B cell (primary cell): ENCODE measurements around the gene ESYT2. TPM values are rescaled to one million over a fixed set of nuclear protein-coding genes. Genes with fewer than 3 reads are reported as not detected.

ENCODE experiments used
- ATAC-seq: fragments of 200-7000 bp; cut with Tn5 transposase; one replicate; pipeline ENCODE4 v1.10.0; 2021; ENCODE audit warnings: low read depth, mild to moderate bottlenecking, moderate number of reproducible peaks, moderate library complexity
- CTCF ChIA-PET: fragments of 350-600 bp; sonication (Branson Sonifier 250); formaldehyde crosslinking; loops from one replicate; lab custom pipeline; 2021; ENCODE audit warnings: antibody characterized with exemption, inconsistent platforms; lab: Charles Lee
- POLR2A ChIA-PET: fragments of 350-600 bp; sonication (Branson Sonifier 250); formaldehyde crosslinking; loops from one replicate; lab custom pipeline; 2021; ENCODE audit warnings: antibody characterized with exemption; lab: Charles Lee
- DNase-seq: peaks from one replicate; pipeline ENCODE4 v3.0.0; 2013
- H2AFZ ChIP-seq: 2 replicates; pipeline ENCODE4 v1.6.1; 2012; ENCODE audit warnings: mild to moderate bottlenecking, low read depth, low read length; ENCODE audit not compliant: insufficient read depth, poor library complexity, severe bottlenecking
- H3K27ac ChIP-seq, 2 donors: 1 replicate in 1 of 2; 2 replicates in 1 of 2; pipeline ENCODE4 v1.5.1; 2012 to 2013; ENCODE audit warnings: low read length in 2 of 2, mild to moderate bottlenecking in 2 of 2, moderate library complexity in 1 of 2
- H3K27me3 ChIP-seq, 4 experiments: fragments of 200-600 bp in 1 of 4; sonication (generic) in 1 of 4; replicated peaks in 1 of 4; 1 replicate in 2 of 4; 2 replicates in 2 of 4; pipeline versions ENCODE4 v1.6.1 to v1.7.0; 2013 to 2016; ENCODE audit warnings: low read length in 3 of 4, mild to moderate bottlenecking in 2 of 4, mixed read lengths in 1 of 4, moderate library complexity in 1 of 4; ENCODE audit not compliant: insufficient read depth in 4 of 4, control insufficient read depth in 3 of 4; ENCODE audit errors: control extremely low read depth in 1 of 4
- H3K36me3 ChIP-seq, 2 experiments: replicated peaks in 1 of 2; 1 replicate in 1 of 2; 2 replicates in 1 of 2; pipeline versions ENCODE4 v1.6.1 to v1.7.1; 2013; ENCODE audit warnings: low read length in 1 of 2; ENCODE audit not compliant: insufficient read depth in 2 of 2, control insufficient read depth in 1 of 2; ENCODE audit errors: control extremely low read depth in 1 of 2, extremely low read depth in 1 of 2
- H3K4me1 ChIP-seq, 2 donors: fragments of 200-600 bp in 1 of 2; sonication (generic) in 1 of 2; 1 replicate in 1 of 2; 2 replicates in 1 of 2; pipeline versions ENCODE4 v1.5.1 to v1.6.1; 2013 to 2017; ENCODE audit warnings: low read length in 2 of 2; ENCODE audit not compliant: control insufficient read depth in 2 of 2, insufficient read depth in 2 of 2
- H3K4me2 ChIP-seq: replicated peaks from 2 replicates; pipeline ENCODE3; 2012; ENCODE audit warnings: mild to moderate bottlenecking, low read depth, low read length; ENCODE audit not compliant: poor library complexity, severe bottlenecking
- H3K4me3 ChIP-seq, 5 experiments: fragments of 200-600 bp in 1 of 5; sonication (generic) in 1 of 5; 1 replicate in 3 of 5; 2 replicates in 2 of 5; pipeline versions ENCODE4 v1.5.1 to v1.7.0; 2011 to 2016; ENCODE audit warnings: low read length in 4 of 5, mild to moderate bottlenecking in 4 of 5, low read depth in 2 of 5, control low read depth in 1 of 5, moderate library complexity in 1 of 5; ENCODE audit not compliant: insufficient read depth in 1 of 5; ENCODE audit errors: control extremely low read depth in 1 of 5, extremely low read depth in 1 of 5
- H3K79me2 ChIP-seq: fragments of 200-600 bp; sonication (generic); one replicate; pipeline ENCODE4 v1.6.0; 2016; ENCODE audit warnings: low read length; ENCODE audit not compliant: control insufficient read depth, insufficient read depth
- H3K9ac ChIP-seq: fragments of 200-600 bp; sonication (generic); 2 replicates; pipeline ENCODE4 v1.6.1; 2017; ENCODE audit warnings: mild to moderate bottlenecking, low read length, moderate library complexity
- H3K9me3 ChIP-seq, 3 donors: one replicate each; pipeline versions ENCODE4 v1.6.1 to v1.7.1; 2013; ENCODE audit warnings: low read length in 2 of 3; ENCODE audit not compliant: control insufficient read depth in 2 of 3, insufficient read depth in 1 of 3; ENCODE audit errors: control extremely low read depth in 1 of 3
- H4K20me1 ChIP-seq: 2 replicates; pipeline ENCODE4 v1.6.0; 2012; ENCODE audit warnings: mild to moderate bottlenecking, low read length; ENCODE audit not compliant: insufficient read depth, control insufficient read depth, poor library complexity, severe bottlenecking
- H3K27ac Mint-ChIP-seq: one replicate; pipeline ENCODE4 v1.8.0; 2021; ENCODE audit warnings: mixed read lengths
- H3K27me3 Mint-ChIP-seq: one replicate; pipeline ENCODE4 v1.8.0; 2021; ENCODE audit warnings: mixed read lengths
- H3K4me1 Mint-ChIP-seq: one replicate; pipeline ENCODE4 v1.8.0; 2021; ENCODE audit warnings: mixed read lengths
- H3K4me3 Mint-ChIP-seq: one replicate; pipeline ENCODE4 v1.8.0; 2021; ENCODE audit warnings: mixed read lengths
- H3K9me3 Mint-ChIP-seq: one replicate; pipeline ENCODE4 v1.8.0; 2022; ENCODE audit warnings: mixed read lengths; ENCODE audit not compliant: insufficient read depth
- CTCF ChIP-seq: fragments of 200-600 bp; IDR thresholded peaks from one replicate; pipeline ENCODE4 v1.8.0; 2022; ENCODE audit warnings: antibody characterized with exemption, mild to moderate bottlenecking
- EZH2 ChIP-seq: IDR thresholded peaks from 2 replicates; pipeline ENCODE4 v1.6.1; 2012; ENCODE audit warnings: borderline replicate concordance, low read depth, mild to moderate bottlenecking, moderate library complexity, low read length; ENCODE audit not compliant: insufficient read depth, poor library complexity, severe bottlenecking
- WGBS: methylation state at CpG from one replicate; pipeline ENCODE4 v1.1.5; 2013; ENCODE audit warnings: missing lambda C conversion rate; ENCODE audit not compliant: insufficient coverage; 5-methylcytosine and 5-hydroxymethylcytosine counted together
- intact Hi-C: fragments of 100-400 bp; cut with micrococcal nuclease; formaldehyde crosslinking; loops from one replicate; pipeline ENCODE4 v1.10.0; 2022
- polyA plus RNA-seq: library from polyadenylated mRNA; depleted of rRNA; stranded (reverse); fragments of >200 nt; gene quantifications from 2 replicates; pipeline ENCODE4 v1.2.3, GENCODE V29; 2012
- total RNA-seq, 2 donors: library from RNA; stranded (reverse); fragments of 120-200 nt in 1 of 2; gene quantifications; 1 replicate in 1 of 2; 2 replicates in 1 of 2; pipeline versions ENCODE4 v1.2.3 to v1.2.4, GENCODE V29; 2013 to 2022

ESYT2 gene
- total and polyA plus RNA-seq, 2 donors (not counting 1 experiment from before 2014, with no cell fraction given), result 12.0 to 34.2 TPM

- Histone ChIP-seq H3K4me1 (peaks cover 5 to 9% of the 10 kb centered on the region in 2 donors), H3K4me3 (no peak overlapping the region), H3K27ac (no peak overlapping the region), H3K79me2 (peaks cover 19% of the 10 kb centered on the region), H3K9me3 (no peaks in the 10 kb centered on the region), H2AFZ (no peak overlapping the region), H3K36me3 (no peaks in the 10 kb centered on the region), H3K27me3 (no peaks in the 10 kb centered on the region), H4K20me1 (no peaks in the 10 kb centered on the region), H3K9ac (no peak overlapping the region), H3K4me2 (no peak overlapping the region)
- no peaks in the 10 kb centered on the region for H3K27me3 Mint-ChIP-seq
- TF ChIP-seq CTCF (no peak), EZH2 (no peak)
- H3K9me3 Mint-ChIP-seq, result no peaks in the 10 kb centered on the region
- intact Hi-C loops, result no loop called here
- CTCF ChIA-PET, result interaction anchor here (1.1 kb wide), 1 partner anchor 169 kb away, joined by 3 read pairs; no protein-coding TSS in a partner anchor
- DNase-seq, result no peak
- H3K4me3 Mint-ChIP-seq, result peak overlapping the region; percentile 85
- 92% methylated on average over 7 of the region's 7 CpGs for WGBS
- no peak overlapping the region for H3K27ac Mint-ChIP-seq
- peaks cover 25% of the 10 kb centered on the region for H3K4me1 Mint-ChIP-seq
- POLR2A ChIA-PET, result no interaction called here
- ATAC-seq, result no peak
These were observed 35.5 kb upstream of the ESYT2 start for GRCh38 chr7:158864833-158865232.

GRCh38 chr7:158864507-158864820, 35.2 kb upstream of the ESYT2 start:
- ATAC-seq (no peak), DNase-seq (no peak)
- H3K4me3 Mint-ChIP-seq, result peak overlapping the region; percentile 85
- peak overlapping the region; percentile 83 for H3K4me2 ChIP-seq
- H3K9ac ChIP-seq, result peak overlapping the region; percentile 70
- ChIA-PET CTCF (interaction anchor here (1.1 kb wide), 1 partner anchor 112 kb away, joined by 5 read pairs; no protein-coding TSS in a partner anchor), POLR2A (interaction anchor here (0.7 kb wide), 1 partner anchor 28 kb away, joined by 3 read pairs; no protein-coding TSS in a partner anchor)
- peaks cover 5 to 9% of the 10 kb centered on the region in 2 donors for H3K4me1 ChIP-seq
- no peaks in the 10 kb centered on the region for H3K9me3 Mint-ChIP-seq
- intact Hi-C loops, result no loop called here
- H2AFZ ChIP-seq, result peak overlapping the region; percentile 82
- peak overlapping the region in 4 of 5 experiments; percentile 31 to 59 (median 52) for H3K4me3 ChIP-seq
- H3K27me3 Mint-ChIP-seq, result no peaks in the 10 kb centered on the region
- no peaks in the 10 kb centered on the region for H4K20me1 ChIP-seq
- no peak overlapping the region for H3K27ac ChIP-seq
- no peaks in the 10 kb centered on the region for H3K27me3 ChIP-seq
- no peak for TF ChIP-seq CTCF
- no peak for TF ChIP-seq EZH2
- H3K9me3 ChIP-seq, result no peaks in the 10 kb centered on the region
- H3K27ac Mint-ChIP-seq, result no peak overlapping the region
- 100% methylated on average over 3 of the region's 3 CpGs for WGBS
- peaks cover 19% of the 10 kb centered on the region for H3K79me2 ChIP-seq
- H3K4me1 Mint-ChIP-seq, result peaks cover 25% of the 10 kb centered on the region
- no peaks in the 10 kb centered on the region for H3K36me3 ChIP-seq
